Retina (tissue), 1 donor: Measurements from ENCODE around the gene LAMA1.
"Not testable (repeated sequence)": the region's sequence is repeated elsewhere in the genome, so short reads cannot be mapped to it uniquely, and the experiment has no call there.

Experiments used
- DNase-seq: peaks from one replicate; pipeline ENCODE4 v3.0.0-alpha.2; 2016

The LAMA1 gene

GRCh38 chr18:7117390-7118355 lies at the start of gene LAMA1:
Gene LAMA1, minus strand, starts transcription at chr18:7117797. Its CDS starts 77 bp downstream, at chr18:7117720.
- DNase-seq: peak; percentile 85

- no peak for DNase-seq
Measured at GRCh38 chr18:7165846-7166393, 48.3 kb upstream of the LAMA1 start.

GRCh38 chr18:7164323-7165004 lies 46.9 kb upstream of the LAMA1 start:
- no peak for DNase-seq

GRCh38 chr18:7158216-7158615 lies 40.6 kb upstream of the LAMA1 start:
- no peak for DNase-seq

GRCh38 chr18:7157760-7158159 lies 40.2 kb upstream of the LAMA1 start:
- DNase-seq: no peak

- no peak for DNase-seq
Measured at GRCh38 chr18:7155887-7156286, 38.3 kb upstream of the LAMA1 start.

GRCh38 chr18:7155092-7155491 lies 37.5 kb upstream of the LAMA1 start:
- DNase-seq: no peak

- DNase-seq: no peak
Measured at GRCh38 chr18:7152440-7152839, 34.8 kb upstream of the LAMA1 start.

- DNase-seq: peak; percentile 47
Measured at GRCh38 chr18:7147399-7147798, 29.8 kb upstream of the LAMA1 start.

- DNase-seq: no peak
Measured at GRCh38 chr18:7146067-7146466, 28.5 kb upstream of the LAMA1 start.

- DNase-seq: not testable (repeated sequence)
Measured at GRCh38 chr18:7144921-7145320, 27.3 kb upstream of the LAMA1 start.

- DNase-seq: no peak
Measured at GRCh38 chr18:7141287-7141686, 23.7 kb upstream of the LAMA1 start.

GRCh38 chr18:7139409-7139808 lies 21.8 kb upstream of the LAMA1 start:
- no peak for DNase-seq

GRCh38 chr18:7133181-7133580 lies 15.6 kb upstream of the LAMA1 start:
- no peak for DNase-seq

GRCh38 chr18:7132356-7133150 lies 15.0 kb upstream of the LAMA1 start:
- DNase-seq: no peak

GRCh38 chr18:7122376-7122775 lies 4.8 kb upstream of the LAMA1 start:
- no peak for DNase-seq

GRCh38 chr18:7116792-7117389 lies 706 bp downstream of the LAMA1 start:
- DNase-seq: peak; percentile 78

- DNase-seq: peak; percentile 85
Measured at GRCh38 chr18:7116001-7116730, 1.4 kb downstream of the LAMA1 start.

- no peak for DNase-seq
Measured at GRCh38 chr18:7112936-7113335, 4.7 kb downstream of the LAMA1 start.

- no peak for DNase-seq
Measured at GRCh38 chr18:7111134-7111533, 6.5 kb downstream of the LAMA1 start.

GRCh38 chr18:7105943-7106342 lies 11.7 kb downstream of the LAMA1 start:
- no peak for DNase-seq

- DNase-seq: no peak
Measured at GRCh38 chr18:7105268-7105667, 12.3 kb downstream of the LAMA1 start.
